A673 (cell line): ENCODE results near the gene WDR45B. TPM values are rescaled to one million over a fixed set of nuclear protein-coding genes. Genes with fewer than 3 reads are reported as not detected.

Experiments used
- BruUV-seq: library from RNA; stranded (reverse); fragments of 400-500 nt; replicated peaks from 2 replicates; lab custom pipeline; 2021; lab: Mats Ljungman, UMichigan
- CTCF ChIA-PET: fragments of 300-600 bp; sonication (Branson Sonifier 250); formaldehyde crosslinking; loops from one replicate; lab custom pipeline; 2022; ENCODE audit warnings: antibody characterized with exemption; lab: Charles Lee
- POLR2A ChIA-PET: fragments of 300-600 bp; sonication (Branson Sonifier 250); formaldehyde crosslinking; loops from one replicate; lab custom pipeline; 2022; ENCODE audit warnings: antibody characterized with exemption; ENCODE audit not compliant: low non-redundant PET; lab: Charles Lee
- DNase-seq: peaks from one replicate; pipeline ENCODE4 v3.0.0-alpha.2; 2015; ENCODE audit warnings: low spot score
- H3K27ac ChIP-seq: fragments of 200-600 bp; sonication (generic); 2 replicates; pipeline ENCODE4 v1.5.1; 2016; ENCODE audit warnings: mixed run types, low read depth, mild to moderate bottlenecking, mixed read lengths, antibody characterized with exemption, low read length; ENCODE audit not compliant: poor library complexity, severe bottlenecking
- H3K27me3 ChIP-seq: fragments of 200-600 bp; sonication (generic); replicated peaks from 2 replicates; pipeline ENCODE4 v1.6.1; 2017; ENCODE audit warnings: mixed run types, low read depth, mild to moderate bottlenecking, mixed read lengths, antibody characterized with exemption, low read length; ENCODE audit not compliant: insufficient read depth, poor library complexity
- H3K36me3 ChIP-seq: fragments of 200-600 bp; sonication (generic); 2 replicates; pipeline ENCODE4 v1.6.1; 2016; ENCODE audit warnings: mixed run types, mild to moderate bottlenecking, mixed read lengths, antibody characterized with exemption, low read length; ENCODE audit not compliant: insufficient read depth, poor library complexity, severe bottlenecking
- H3K4me1 ChIP-seq: fragments of 200-600 bp; sonication (generic); 2 replicates; pipeline ENCODE4 v1.6.1; 2017; ENCODE audit warnings: mixed run types, mild to moderate bottlenecking, mixed read lengths, antibody characterized with exemption, low read length; ENCODE audit not compliant: insufficient read depth, poor library complexity, severe bottlenecking
- H3K4me3 ChIP-seq: fragments of 200-600 bp; sonication (generic); 2 replicates; pipeline ENCODE4 v1.5.1; 2016; ENCODE audit warnings: low read depth, mixed run types, mild to moderate bottlenecking, mixed read lengths, low read length; ENCODE audit not compliant: poor library complexity, severe bottlenecking
- H3K9me3 ChIP-seq: fragments of 200-600 bp; sonication (generic); 2 replicates; pipeline ENCODE4 v1.6.1; 2016; ENCODE audit warnings: mixed run types, low read depth, mild to moderate bottlenecking, mixed read lengths, antibody characterized with exemption, low read length; ENCODE audit not compliant: poor library complexity, severe bottlenecking
- CTCF ChIP-seq: fragments of 300-800, 200-600 bp; sonication (generic); conservative IDR thresholded peaks from 2 replicates; pipeline ENCODE4 v1.5.1; 2017; ENCODE audit warnings: low read depth, mild to moderate bottlenecking, antibody characterized with exemption, low read length, moderate library complexity, mixed read lengths
- EZH2 ChIP-seq: fragments of 200-600 bp; sonication (generic); IDR thresholded peaks from 2 replicates; pipeline ENCODE4 v1.6.1; 2017; ENCODE audit warnings: borderline replicate concordance, low read depth, mild to moderate bottlenecking, mixed read lengths, antibody characterized with exemption, low read length; ENCODE audit not compliant: poor library complexity, severe bottlenecking
- intact Hi-C: fragments of 100-400 bp; cut with micrococcal nuclease; formaldehyde crosslinking; loops from one replicate; pipeline ENCODE4 v1.10.0; 2022; ENCODE audit not compliant: unreplicated experiment
- total RNA-seq: library from RNA; stranded (reverse); gene quantifications from 2 replicates; pipeline ENCODE4 v1.2.3, GENCODE V29; 2021

The WDR45B gene
- total RNA-seq, 1 experiment from 2014 or later = 73.0 TPM

GRCh38 chr17:82589851-82590180, 58.4 kb downstream of the WDR45B start:
- Histone ChIP-seq H3K4me1 (peaks cover 11% of the 10 kb centered on the region), H3K9me3 (no peaks in the 10 kb centered on the region), H3K36me3 (peaks cover 37% of the 10 kb centered on the region), H3K27me3 (no peaks in the 10 kb centered on the region), H3K27ac (no peak overlapping the region), H3K4me3 (no peak overlapping the region)
- no peak for DNase-seq
- CTCF ChIA-PET = no interaction called here
- BruUV-seq = no TSS peak
- POLR2A ChIA-PET = no interaction called here
- intact Hi-C loops = no loop called here
- no peak for TF ChIP-seq CTCF
- no peak for TF ChIP-seq EZH2

GRCh38 chr17:82588266-82589175, 59.7 kb downstream of the WDR45B start:
- Histone ChIP-seq H3K36me3 (peaks cover 44% of the 10 kb centered on the region), H3K27ac (no peak overlapping the region), H3K4me1 (peaks cover 6% of the 10 kb centered on the region), H3K9me3 (no peaks in the 10 kb centered on the region), H3K4me3 (no peak overlapping the region), H3K27me3 (no peaks in the 10 kb centered on the region)
- no TSS peak for BruUV-seq
- CTCF ChIA-PET = no interaction called here
- TF ChIP-seq EZH2 (no peak), CTCF (no peak)
- DNase-seq = no peak
- POLR2A ChIA-PET = no interaction called here
- intact Hi-C loops = no loop called here

- Histone ChIP-seq H3K4me1 (peaks cover 2% of the 10 kb centered on the region), H3K27me3 (no peaks in the 10 kb centered on the region), H3K27ac (no peak overlapping the region), H3K9me3 (no peaks in the 10 kb centered on the region), H3K4me3 (no peak overlapping the region), H3K36me3 (peaks cover 55% of the 10 kb centered on the region)
- ChIA-PET POLR2A (no interaction called here), CTCF (no interaction called here)
- peak; percentile 30 for DNase-seq
- BruUV-seq = no TSS peak
- no peak for TF ChIP-seq CTCF
- no peak for TF ChIP-seq EZH2
- intact Hi-C loops = no loop called here
Observed at GRCh38 chr17:82587234-82588086, 60.8 kb downstream of the WDR45B start.
